Neural cell (in vitro differentiated cells): ENCODE data around the gene APAF1.

Experiments used
- CTCF ChIP-seq: fragments of 450-650 bp; IDR thresholded peaks from 2 replicates; pipeline ENCODE4 v1.5.1; 2014; ENCODE audit warnings: antibody characterized with exemption, mild to moderate bottlenecking, moderate library complexity; ENCODE audit not compliant: poor library complexity, severe bottlenecking
- EP300 ChIP-seq: fragments of 450-650 bp; conservative IDR thresholded peaks from 2 replicates; pipeline ENCODE4 v1.6.1; 2014; ENCODE audit warnings: antibody characterized with exemption, mild to moderate bottlenecking, moderate library complexity; ENCODE audit not compliant: poor library complexity, severe bottlenecking
- POLR2AphosphoS5 ChIP-seq: IDR thresholded peaks from 2 replicates; pipeline ENCODE4 v1.6.1; 2012

GRCh38 chr12:98714426-98714825 lies 69.3 kb downstream of the APAF1 start:
- TF ChIP-seq EP300 (no peak), CTCF (no peak), POLR2AphosphoS5 (no peak)
